Loucy (cell line): ENCODE data around the gene ACADVL.

Experiments
- EZH2phosphoT487 ChIP-seq: fragments of 200-600 bp; IDR thresholded peaks from 2 replicates; pipeline ENCODE4 v1.6.1; 2018; ENCODE audit warnings: antibody characterized with exemption, mild to moderate bottlenecking, moderate library complexity, borderline replicate concordance
- TF ChIP-seq, protein P1 (sequence below): fragments of 200-600 bp; sonication (generic); conservative IDR thresholded peaks from 2 replicates; pipeline ENCODE4 v1.5.1; 2014; ENCODE audit warnings: mild to moderate bottlenecking, antibody characterized with exemption, low read length

DNA sequence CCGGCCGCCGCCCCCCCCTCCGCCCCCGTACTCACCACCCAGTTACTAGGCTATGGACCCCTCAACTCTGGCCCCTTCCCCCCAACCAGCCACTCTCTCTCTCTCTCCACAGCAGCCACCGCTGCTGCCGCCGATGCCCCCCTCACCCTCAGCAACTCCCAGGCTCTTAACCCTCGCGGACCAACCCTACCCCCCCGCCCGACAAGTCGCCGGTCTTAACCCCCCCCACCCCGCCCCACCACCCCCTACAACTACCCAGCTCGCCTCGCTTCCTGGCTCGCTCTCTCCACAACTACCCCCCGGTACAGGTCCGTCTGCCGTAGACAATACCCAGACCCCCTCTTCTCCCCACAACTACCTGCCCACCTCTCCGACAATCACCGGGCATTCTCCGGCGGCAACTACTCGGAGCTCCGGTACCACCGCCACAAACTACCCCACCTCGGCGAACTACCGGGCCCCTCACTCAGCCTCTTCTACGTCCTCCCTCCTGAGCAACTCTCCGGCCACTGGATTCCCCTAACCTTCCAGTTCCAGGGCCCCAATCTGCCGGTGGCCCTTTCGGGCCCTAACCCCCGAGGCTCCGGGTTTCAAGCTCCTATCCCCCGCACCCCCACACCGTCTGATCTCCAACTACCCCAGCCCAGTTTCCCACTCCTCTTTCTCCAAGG lies 18.8 kb downstream of the ACADVL start:
- TF ChIP-seq, protein P1, sequence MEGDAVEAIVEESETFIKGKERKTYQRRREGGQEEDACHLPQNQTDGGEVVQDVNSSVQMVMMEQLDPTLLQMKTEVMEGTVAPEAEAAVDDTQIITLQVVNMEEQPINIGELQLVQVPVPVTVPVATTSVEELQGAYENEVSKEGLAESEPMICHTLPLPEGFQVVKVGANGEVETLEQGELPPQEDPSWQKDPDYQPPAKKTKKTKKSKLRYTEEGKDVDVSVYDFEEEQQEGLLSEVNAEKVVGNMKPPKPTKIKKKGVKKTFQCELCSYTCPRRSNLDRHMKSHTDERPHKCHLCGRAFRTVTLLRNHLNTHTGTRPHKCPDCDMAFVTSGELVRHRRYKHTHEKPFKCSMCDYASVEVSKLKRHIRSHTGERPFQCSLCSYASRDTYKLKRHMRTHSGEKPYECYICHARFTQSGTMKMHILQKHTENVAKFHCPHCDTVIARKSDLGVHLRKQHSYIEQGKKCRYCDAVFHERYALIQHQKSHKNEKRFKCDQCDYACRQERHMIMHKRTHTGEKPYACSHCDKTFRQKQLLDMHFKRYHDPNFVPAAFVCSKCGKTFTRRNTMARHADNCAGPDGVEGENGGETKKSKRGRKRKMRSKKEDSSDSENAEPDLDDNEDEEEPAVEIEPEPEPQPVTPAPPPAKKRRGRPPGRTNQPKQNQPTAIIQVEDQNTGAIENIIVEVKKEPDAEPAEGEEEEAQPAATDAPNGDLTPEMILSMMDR = no peak
- no peak for TF ChIP-seq EZH2phosphoT487
